ENCODE measurements around the gene MGLL.

MGLL gene

DNA sequence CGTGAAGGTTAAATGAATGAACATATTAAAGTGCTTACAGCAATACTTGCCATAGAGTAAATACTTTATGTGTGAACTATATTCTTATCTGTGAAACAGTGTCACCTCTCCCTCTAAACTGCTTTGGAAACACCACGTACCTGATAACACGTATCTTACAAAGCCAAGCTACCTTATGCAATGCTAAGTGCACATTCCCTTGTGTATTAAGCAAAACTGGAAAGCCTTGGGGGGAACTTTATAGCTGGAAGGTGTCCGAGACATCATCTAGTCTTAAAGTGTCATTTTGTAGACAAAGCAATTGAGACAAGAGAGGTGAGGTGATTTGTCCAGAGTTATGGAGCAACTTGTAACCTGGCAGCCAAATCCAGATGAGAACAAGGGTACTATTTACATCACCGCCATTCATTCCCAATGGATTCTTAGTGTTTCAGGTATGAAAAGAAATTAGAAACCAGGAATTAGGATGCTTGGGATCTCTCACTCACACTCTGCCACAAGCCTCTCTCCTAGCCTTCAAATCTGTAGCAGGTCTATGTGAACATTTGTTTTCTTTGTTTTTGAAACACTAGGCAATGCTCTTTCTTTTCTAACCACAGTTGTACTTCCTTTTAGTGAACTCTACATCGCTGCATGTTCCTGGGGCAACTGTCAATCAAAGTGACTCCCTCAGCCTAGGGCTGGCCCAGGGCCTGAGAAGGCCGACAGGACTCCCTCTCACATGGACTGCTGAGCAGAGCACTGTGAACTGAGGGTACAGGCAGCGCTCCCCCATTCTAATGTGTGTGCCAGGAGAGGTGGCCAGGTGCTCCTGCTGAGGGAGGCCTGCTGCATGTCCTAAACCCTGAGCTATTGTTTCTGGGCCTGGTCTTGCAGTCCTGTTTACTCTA lies 13.9 kb upstream of the MGLL start:
- no peak for DNase-seq (ENCODE audit: low read depth in 3 of 3)

DNA sequence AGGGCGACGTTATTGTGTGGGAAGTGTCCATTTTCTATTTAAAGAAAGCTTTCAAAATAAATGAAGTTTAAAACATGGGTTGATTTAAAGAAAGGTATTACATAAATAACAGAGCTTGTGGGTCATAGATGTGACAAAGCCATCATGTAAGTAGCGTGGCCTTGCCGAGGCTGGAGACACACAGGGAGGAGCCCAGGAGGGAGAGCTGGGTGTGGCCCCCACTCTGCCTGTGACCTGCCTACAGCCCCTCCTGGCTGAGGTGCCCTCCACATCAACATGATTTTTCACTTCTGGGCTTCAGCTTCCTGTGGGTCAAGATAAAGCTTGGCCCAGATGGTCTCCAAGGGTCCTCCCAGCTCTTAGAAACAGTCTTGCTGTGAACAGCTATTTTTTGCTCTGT lies 12.5 kb upstream of the MGLL start:
- no peak for DNase-seq (ENCODE audit: low read depth in 3 of 3)

DNA sequence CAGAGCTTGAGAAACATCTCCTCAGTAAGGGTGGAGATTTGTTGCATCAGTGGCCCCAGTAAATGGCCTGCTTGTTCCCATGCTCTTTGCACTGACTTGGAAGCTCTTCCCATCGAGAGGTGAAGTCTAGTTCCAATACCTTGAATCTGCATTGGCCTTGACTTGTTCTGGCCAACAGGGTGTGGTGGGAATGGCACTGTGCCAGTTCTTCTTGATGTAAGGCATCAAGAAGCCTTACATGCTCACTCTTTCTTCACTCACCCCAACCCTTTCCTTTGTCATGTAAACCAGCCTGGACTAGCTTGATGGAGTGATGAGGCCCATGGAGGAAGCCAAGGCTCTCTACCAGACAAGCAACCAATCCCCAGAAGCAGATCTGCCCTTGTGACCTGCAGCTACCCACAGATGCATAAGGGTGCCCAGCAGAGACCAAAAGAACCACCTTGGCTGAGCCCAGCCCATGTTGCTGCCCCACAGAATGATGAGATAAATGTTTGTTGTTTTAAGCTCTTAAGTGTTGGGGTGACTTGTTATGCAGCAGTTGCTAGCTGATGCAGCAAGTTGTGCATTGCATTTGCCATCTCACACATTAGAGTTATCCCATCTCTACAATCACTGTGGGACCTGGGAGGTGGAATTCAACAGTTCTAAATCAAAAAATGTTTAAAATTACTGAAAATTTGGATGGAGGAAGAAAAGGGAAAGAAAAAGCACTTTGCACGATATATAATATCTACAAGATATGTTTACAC lies 11.1 kb upstream of the MGLL start:
- no peak for DNase-seq (ENCODE audit: low read depth in 3 of 3)

DNA sequence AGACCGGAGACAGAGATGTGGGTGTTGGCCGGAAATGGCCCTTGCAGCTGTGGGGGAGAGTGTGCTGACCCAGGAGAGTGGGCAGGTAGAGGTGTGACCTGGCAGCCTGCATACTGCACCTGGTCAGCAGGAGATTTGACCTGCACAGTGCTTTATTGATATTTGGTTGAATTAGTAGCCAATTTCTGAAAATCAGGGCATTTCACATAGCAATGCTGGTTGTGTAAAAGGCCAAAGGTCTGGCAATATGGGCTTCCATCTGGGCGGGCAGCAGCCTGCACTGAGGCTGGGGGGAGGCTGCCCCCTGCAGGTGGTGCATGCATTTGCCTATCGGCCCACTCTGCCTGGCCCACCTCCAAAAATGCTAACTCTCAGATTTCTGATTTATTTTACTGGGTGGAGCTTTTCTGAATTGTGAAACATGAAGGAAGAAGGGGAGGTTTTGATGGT lies 9.4 kb upstream of the MGLL start:
- no peak for DNase-seq (ENCODE audit: low read depth in 3 of 3)

DNA sequence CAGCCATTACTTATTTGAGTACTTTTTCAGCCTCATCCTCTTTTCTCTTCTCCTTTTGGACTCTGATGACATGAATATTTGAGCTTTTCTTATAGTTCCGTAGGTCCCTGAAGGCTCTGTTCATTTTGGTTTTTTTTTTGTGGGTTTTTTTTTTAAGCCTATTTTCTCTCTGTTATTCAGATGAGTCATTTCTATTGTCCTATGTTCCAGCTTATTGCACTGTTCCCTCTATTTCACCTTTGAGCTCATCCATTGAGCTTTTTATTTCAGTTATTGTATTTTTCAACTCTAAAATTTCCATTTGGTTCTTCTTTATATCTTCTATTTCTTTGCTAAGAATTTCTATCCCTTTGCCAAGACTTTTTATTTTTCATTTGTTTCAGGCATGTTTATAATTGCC lies 7.2 kb upstream of the MGLL start:
- no peak for DNase-seq (ENCODE audit: low read depth in 3 of 3)

DNA sequence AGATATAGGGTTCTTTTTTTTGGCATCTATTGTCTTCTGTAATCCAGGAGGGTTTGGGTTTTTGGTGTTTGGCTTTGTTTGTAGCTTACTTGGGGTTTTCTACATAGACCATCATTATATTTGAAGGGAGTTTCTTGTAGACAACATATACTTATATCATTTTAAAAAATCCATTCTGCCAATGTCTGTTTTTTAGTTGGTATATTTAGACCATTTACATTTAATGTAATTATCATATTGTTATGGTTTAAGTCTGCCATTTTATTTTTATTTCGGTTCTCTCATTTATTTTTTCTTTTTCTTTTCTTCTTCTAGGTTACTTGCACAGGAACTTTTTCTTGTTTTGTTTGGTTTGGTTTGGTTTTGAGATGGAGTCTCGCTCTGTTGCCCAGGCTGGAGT lies 5.5 kb upstream of the MGLL start:
- DNase-seq (ENCODE audit: low read depth in 3 of 3) = no peak

DNA sequence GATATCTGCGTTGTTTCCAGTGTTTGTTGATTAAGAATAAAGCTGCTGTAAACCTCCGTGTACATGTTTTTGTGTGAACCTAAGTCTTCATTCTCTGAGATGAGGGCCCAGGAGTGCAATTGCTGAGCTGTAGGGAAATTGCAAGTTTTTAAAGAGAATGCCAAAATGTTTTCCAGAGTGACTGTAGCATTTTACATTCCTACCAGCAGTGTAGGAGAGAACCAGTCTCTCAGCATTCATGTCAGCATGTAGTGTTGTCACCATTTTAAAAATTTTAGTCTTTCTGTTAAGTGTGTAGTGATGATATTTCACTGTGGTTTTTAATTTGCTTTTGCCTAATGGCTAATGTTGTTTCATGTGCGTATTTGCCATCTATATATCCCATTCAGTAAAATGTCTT lies 3.4 kb upstream of the MGLL start:
- DNase-seq (ENCODE audit: low read depth in 3 of 3) = no peak

DNA sequence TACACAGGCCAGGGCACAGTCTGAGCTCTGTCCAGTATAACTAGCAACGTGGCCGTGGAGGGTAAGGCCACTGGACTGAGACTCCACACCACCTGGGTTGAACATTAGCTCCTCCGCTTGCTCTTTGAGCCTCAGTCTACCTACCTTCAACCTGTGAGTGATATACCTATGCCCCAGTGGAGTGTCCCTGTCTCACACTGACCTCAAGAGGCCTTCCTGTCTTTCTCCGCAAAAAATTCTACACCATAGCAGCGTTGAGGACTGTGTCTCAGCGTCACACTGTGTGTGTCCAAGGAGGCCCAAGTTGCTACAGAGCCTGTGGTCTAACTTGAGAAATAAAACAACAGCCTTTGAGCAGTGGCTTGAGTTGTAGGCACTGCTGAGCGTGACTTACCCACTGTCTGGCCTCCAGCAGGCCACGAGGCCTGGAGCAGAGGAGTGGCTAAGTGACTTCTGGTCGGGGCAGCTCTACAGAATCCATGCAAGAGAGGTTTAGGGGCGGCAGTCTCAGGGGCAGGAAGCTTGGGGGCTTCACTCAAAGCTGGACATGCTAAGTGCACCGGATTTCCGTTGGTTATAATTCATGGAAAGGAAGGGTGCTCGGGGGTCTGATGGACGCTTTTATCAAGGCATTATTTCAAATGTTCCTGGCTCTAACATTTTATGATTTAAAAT lies 2.0 kb upstream of the MGLL start:
- DNase-seq (ENCODE audit: low read depth in 3 of 3) = no peak

DNA sequence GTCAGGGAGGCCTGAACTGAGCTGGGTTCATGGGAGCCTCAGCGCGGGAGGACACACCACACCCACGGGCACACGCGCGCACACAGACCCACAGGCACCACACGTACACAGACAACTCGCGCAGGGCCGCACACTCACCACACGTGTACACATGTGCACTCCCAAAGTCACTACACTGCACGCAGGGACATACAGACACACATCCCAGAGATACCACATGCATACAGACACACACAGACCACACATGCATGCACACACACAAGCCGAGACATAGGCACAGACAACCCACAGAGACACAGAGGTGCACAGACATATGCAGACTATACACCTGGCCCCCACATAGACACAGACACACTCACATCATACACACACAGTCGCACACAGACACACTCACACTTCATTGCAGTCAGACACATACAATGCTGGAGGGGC lies 1.1 kb upstream of the MGLL start:
- DNase-seq (ENCODE audit: low read depth in 3 of 3) = no peak

DNA sequence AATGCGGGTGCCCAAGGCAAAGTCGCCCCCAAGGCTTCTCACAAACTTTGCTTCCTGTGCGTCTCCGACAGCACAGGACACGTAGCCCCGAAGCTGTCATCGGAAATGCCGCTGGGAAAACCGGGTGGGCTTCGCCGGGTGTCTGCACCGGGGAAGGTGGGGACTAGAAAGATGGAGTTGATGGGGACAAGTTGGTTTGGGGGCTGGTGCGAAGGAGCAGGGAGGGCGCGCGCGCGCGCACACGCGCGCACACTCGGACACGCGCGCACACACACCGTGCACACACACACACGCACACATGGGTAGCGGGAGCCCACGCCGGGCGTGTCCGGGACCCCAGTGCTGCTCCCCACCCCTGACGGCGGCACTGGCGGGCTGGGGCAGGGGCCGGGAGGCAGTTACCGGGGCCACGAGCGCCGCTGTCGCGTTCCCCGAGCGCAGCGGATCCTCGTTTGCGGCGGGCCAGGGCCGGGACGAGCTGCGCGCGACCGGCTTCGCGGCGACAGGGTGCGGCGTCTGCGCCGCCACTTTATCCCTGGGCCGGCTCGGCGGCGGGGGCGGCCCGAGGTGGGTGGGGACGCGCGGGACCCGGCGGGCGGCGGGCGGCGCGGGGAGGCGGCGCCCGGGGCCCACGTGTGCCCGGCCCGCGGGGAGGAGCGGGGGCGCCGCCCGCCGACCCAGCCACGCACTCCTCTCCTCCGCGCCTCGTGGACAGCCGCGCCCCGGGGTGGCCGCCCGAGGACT lies 539 bp upstream of the MGLL start:
- DNase-seq (ENCODE audit: low read depth in 3 of 3) = no peak

DNA sequence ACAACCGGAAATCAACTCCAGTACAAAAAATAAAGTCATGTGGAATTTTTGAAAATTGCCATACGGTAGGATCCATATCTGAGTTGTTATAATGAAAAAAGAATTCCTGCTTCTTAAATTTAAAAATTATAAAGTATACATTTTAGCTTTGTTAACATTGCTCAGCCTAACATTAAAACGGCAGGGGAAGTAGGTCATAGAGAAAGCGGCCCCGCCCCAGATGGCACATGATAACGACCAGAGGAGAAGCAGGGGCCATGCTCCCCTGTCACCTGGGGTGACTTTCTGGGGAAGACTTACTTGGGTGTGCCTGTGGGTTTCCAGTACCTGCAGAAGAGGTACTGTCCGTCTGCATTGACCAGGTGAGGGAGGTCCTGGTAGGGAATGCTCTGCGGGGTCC lies 921 bp downstream of the MGLL start:
- no peak for DNase-seq (ENCODE audit: low read depth in 3 of 3)

DNA sequence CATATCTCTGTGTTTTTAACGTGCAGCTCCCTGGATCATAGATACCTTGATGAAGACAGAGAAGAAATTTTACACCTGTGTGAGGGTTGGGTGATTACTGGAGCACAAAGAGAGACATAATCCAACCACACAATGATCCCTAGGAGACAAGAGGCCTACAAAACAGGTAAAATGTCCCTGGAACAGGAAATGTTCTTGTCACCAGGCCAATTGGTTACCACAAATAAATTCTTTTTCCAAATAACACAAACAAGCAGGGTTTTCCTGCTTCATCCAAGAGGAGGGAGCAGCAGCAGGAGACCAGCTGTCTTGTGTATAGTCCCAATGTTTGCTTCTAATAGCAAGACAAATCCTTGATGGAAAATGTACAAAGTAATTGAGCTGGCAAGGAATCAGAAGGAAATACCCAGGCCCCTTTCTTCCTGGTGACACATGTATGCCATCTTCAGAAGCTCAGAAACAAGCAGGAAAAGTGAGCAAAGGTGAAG lies 1.4 kb downstream of the MGLL start:
- no peak for DNase-seq (ENCODE audit: low read depth in 3 of 3)

DNA sequence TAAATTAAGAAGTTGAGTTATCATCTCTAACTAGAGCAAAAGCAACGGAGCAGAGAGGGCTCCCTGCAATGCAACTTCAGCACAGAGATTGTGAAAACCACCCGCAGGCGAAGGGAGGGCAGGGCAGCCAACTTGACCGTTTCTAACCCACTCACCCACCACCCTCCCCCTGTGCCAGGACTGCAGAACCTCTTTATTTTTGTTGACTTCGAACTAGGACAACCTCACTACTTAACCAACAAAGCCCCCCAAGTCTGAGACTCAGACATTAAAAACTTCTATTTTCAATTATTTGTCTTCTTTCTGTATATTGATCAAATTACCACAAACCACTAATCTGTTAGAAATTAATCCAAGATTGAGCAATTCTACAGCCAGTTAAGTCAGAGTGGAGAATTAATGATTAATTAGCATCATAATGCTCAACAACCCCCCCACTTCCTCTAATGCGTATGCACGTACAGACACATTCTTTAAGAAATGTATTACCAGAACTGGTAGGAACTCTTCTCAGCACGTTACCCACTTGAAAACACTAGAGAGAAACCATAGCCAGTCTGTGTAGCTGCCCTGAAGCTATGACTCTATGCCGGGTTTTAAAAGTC lies 2.0 kb downstream of the MGLL start:
- no peak for DNase-seq (ENCODE audit: low read depth in 3 of 3)

DNA sequence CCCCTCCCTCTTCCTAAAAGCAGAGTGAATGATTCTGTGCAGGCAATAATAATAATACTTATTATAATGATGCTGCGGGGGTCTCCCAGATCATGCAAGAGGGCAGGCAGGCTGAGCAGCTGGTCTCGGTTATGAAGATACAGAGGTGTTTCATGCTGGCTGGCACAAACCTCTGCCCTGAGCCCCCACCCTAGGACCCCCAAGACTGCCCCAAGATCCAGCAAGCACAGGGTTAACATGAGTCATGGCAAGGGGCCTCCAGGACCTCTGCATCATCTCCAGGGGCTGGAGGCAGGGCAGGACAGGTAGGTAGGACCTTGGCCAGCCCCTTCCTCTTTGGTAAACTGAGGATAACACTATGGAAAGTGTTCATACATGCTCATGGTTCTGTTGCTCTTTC lies 2.7 kb downstream of the MGLL start:
- DNase-seq (ENCODE audit: low read depth in 3 of 3) = no peak

DNA sequence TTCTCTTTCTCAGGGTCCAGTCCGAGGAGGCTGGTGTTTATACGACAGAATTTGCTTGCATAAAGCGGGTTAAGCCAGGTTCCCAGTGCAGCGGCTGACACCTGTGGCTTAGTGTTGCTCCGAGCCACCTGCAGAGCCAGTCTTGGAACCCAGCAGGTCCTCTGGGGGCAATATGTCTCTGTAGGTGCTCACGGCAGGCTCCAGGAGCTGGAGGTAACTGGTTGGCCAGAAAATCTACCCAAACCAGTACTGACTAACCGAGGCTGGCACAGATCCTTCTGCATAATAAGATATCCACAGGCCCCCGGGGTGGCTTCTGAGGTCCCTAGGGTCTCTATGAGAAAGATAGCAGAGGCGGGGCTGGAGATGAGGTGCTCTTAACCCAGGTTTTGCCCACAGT lies 3.2 kb downstream of the MGLL start:
- DNase-seq (ENCODE audit: low read depth in 3 of 3) = no peak

DNA sequence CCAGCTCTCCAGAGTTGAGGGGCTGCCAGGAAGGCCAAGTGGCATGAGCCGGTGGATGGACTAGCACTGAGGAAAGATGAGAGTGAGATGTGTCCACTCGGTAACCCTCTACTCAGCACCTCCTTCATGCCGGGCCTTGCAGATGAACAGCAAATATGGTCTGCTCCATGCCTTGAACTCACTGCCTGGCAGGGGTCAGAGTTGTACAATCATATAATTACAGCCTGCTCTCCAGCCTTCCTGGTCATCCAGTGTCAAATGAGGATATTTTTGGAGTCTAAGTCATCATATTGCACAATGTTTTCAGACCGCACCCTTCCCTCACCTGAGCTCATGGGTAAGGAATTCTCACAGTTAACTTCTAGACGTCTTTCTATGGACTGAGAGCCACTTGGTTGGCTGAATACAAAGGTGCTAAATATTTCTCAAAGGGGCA lies 4.9 kb downstream of the MGLL start:
- DNase-seq (ENCODE audit: low read depth in 3 of 3) = no peak

DNA sequence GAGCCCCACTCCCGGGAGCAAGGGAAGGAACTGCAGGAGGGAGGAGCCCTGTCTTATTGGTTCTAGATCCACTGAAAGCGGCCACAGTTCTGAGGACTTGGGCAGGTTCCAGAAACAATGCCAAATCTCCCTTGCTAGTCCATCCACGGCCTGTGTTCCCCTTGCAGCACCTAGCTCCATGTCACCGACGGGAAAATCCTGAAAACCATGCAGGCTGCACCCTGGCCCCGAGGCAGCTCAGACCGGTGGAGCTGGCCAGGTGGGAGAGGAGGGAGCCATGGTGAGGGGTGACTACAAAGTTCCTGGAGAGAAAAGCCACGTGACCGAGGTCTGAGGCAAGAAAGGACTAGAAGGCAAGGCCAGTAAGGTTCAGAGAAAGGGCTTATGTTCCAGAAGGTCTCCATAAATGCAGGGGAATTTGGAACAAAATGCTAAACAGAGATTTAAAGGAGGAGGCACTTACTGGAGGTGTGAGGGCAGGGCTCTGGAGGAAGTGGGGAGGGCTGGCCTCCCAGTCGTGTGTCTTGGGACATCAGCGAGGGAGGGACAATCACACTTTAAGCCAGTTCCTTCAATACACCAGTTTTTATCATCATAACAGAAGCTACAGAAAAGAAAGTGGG lies 5.4 kb downstream of the MGLL start:
- no peak for DNase-seq (ENCODE audit: low read depth in 3 of 3)

DNA sequence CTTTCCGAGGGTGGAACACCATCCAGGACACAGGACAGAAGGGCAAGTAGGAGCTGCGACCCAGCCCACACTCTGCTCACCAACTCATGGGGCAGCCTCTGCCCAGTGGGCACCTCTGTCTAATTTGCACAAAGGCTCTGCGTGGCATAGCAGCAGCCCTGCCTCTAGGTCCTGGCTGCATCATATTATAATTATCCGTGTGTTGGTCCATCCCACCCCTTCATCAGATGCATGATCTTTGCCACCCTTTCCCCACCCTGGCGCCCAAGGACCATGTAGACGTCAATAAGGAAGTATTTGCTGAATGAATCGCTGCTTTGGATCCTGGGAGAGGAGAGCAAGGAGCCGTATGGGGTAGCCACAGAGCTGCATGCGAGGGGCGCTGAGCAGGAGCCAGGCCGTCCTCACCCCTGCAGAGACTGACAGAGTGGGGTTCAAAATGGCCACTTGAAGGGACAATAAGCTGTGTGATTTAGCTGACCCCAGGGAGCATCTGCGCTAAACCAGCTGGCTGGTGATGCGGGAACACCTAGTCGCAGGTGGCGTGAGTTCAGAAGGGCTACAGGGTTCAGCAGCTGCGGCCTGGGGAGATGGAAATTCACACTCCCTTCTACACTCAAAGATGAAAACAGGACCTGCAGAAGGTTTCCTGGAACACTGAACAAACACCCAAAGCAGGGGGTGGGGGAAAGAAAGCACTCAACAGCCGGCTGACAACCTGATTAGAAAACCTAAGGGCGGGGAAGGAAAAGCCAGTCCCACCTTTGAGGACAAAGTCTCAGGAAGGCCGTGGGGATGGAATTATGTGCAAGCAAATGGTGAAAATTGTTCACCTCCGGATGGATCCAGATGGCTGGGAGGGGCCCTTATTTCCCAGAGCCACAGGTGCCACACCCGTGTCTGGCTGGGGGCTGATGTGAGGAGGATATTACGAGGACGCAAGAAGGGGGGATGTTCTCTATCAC lies 6.4 kb downstream of the MGLL start:
- no peak for DNase-seq (ENCODE audit: low read depth in 3 of 3)

DNA sequence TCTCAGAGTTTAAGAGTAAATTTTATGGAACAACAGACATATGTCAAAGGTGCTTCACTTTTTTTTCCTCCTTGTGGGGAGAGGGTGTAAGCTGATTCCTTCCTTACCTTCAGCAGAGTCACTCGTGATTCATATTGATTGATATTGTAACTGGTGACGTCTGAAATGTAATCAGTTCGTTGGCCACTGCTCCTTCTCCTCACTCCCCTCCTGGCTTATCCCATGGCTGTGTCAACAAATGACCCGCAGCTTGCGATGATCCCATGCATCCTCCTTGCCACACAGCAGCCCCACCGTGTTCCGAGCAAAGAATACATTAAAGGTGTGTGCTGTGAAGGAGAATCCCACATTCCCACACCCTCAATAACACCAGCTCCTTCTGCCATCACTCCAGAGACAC lies 7.3 kb downstream of the MGLL start:
- no peak for DNase-seq (ENCODE audit: low read depth in 3 of 3)
